Glomerular visceral epithelial cell (primary cell): ENCODE data around the gene FOXN1.
"Not testable (repeated sequence)": the region's sequence is repeated elsewhere in the genome, so short reads cannot be mapped to it uniquely, and the experiment has no call there.

Source experiments
- DNase-seq: peaks from one replicate; pipeline ENCODE4 v3.0.0-alpha.2; 2016; ENCODE audit errors: extremely low spot score

Gene FOXN1

DNA sequence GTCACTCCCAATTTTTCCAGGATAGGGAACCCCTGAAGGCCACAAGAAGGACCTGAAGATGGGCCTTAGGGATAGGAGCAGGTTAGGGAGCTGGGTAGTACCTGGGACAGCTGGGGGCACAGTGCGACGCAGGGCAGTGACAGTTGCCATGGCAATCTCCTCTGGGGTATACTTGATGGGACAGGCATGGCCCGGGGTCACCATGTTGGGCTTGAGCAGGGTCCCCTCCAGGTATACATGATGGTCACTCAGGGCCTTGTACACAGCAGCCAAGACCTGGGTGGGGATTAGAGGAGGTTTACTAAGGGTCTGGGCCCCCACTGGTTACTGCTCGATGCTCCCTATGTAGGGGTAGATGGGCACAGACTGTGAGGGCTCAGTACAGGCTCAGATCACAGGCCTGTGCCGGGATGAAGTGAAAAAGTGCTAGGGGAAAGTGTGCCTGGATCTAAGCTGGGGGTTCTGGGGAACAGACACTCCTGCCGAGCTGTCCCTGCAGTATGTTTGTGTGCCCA lies 67.9 kb downstream of the FOXN1 start:
- DNase-seq = no peak

DNA sequence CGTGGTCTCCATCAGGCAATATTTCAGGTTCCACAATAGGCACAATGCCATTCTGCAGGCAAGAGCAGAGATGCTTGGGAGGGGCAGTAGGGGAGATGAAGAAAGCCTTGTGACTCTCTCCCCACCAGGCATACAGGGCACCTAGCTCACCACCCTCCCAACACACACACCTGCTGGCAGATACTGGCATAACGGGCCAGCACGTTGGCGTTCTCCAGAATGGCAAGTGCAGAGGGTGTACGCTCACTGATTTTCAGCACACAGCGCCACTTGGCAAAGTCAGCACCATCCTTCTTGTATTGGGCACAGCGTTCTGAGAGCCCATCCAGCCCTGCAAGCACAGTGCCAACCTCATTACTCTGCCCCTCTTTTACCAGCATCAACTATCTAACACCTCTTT lies 68.4 kb downstream of the FOXN1 start:
- no peak for DNase-seq

DNA sequence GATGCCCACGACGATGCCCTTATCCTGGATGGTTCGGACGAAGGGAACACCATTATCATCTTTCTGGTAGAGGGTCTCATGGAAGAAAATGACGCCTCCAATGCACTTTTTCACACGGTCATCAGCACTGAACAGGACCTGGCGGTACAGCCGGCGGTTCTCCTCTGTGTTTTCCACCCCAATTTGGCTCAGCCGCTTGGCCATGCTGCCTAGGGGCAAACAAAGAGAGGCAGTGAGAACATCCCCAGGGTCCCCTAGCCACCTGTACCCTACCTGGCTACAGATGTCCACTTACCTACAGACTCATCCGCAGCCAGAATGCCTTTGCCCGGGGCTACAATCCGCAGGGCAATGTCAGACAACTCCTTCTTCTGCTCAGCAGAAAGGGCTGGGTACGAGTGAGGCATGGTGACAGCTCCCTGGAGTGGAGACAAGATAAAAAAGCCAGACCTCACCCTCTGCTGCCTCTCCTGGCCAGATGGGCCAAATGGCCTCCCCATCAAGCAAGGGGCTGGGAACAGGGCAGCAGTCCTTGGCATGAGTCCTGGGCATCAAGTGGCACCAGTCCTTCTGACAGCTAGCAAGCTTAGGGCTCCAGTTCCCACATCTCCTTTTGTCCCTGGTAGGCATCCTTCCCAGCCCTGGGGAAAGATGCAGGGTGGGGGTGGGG lies 69.1 kb downstream of the FOXN1 start:
- no peak for DNase-seq

DNA sequence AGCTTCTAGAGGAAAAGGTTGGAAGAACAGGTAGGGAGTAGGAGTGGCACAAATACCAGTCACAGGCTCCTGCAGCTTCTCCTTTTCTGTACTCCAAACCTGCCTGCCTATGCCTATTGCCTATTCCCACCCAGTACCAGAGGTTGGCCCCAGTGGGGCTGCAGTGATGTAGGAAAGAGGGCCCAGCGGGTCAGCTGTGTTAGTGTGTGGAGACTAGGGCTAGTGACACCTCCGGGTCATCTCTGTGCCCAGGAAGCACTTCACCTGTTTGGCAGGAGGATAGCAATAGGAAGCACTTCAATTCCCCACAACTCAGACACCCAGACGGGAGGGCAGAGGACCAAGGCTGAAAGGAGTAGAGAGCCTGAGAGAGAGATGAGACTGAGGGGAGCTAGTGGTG lies 69.9 kb downstream of the FOXN1 start:
- not testable (repeated sequence) for DNase-seq

DNA sequence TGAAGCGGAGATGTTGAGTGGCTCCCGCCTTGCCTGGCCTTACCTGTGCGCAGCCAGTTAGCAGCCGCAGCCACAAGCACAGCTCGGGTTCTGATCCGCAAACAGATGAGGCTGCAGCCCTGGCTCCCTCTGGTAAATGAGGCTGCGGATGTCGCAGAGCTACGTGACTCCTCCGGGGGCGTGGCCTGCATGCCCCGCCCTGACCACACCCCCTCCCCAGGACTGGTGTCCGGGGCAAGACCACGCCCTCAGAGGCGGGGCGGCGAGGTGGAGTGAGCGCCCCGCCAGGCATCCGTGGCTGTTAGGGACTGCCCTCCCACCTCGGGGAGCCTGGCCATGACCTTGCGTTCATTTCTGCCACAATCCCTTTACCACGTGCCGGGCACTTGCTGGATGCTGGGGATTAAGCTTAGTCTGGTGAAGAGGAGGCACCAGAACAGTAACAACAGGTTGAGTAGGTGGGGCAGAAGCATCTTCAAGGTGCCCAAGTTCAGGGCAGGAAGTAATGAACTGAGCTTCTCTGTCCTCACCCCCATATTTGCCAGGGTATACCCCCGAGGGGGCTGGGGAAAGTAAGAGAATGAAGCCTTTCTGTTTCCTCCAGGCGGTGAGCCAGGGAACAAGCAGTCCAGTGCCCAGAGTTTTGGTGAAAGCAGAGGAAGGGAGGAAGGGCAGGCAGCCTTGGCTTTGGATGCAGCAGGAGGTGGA lies 70.8 kb downstream of the FOXN1 start, which contains the start of gene ALDOC:
Gene ALDOC (minus strand): TSS at position 138 of the 708 bp plus-strand sequence. CDS start 1,363 bp downstream, outside the sequence.
- DNase-seq = peak; percentile 43

DNA sequence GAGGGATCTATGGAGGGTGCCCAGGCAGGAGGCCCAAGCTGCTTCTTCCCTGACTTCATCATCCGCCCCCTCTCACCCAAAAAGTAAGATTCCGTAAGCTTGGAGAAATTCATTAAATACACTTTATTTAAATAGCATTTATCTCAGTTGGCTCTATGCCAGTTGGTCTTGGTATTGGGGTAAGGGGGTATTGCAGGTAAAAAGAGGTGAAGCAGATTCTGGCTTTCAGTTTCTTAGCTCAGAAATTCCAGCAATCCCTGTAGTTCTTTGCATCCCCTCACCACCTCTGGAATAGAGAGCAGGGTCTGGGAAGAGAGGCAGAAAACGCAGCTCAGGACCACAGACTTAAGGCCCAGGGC lies 71.3 kb downstream of the FOXN1 start:
- no peak for DNase-seq

DNA sequence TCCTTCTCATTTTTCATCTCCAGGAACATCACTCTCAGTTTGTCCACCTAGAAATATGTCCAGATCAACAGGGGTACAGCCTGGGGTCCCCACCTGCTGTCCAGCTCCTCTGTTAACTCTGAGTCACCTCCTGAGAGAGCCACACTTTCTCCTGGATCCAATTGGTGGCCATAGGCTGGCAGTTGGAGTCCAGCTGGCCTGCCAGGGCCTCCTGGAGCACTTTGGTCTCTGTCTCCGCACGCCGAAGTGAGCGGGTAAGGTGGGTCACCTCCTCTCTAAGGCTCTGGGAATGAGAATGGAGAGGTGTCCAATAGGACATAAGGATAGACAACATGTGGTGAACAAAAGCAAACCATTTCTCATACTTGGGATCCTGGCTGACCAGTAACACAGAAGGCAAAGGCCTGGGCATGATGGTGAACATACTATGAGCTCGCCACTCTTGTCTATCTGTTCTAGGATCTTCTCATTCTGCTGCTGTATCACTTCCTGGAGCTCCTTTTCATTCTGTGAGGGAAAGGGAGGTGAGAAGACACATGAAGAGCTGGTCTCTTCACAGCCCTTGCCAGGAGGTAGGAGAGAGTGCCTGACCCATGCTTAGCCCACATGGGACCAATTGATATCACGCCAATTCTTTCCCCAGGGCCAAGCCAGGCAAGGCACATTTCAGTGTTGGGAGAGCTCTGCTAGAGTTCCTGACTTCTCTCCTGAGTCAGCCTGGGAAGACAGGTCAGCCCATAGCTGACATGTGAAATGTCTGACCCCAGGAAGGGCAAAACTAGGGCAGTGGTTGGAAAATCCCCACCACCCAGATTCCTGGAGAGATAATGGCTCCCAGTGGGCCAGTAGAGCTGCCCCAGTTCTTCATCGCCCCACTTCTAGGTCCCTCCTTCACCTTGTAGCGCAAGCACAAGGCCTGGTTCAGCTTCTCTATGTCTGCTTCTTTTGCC lies 72.4 kb downstream of the FOXN1 start:
- no peak for DNase-seq

DNA sequence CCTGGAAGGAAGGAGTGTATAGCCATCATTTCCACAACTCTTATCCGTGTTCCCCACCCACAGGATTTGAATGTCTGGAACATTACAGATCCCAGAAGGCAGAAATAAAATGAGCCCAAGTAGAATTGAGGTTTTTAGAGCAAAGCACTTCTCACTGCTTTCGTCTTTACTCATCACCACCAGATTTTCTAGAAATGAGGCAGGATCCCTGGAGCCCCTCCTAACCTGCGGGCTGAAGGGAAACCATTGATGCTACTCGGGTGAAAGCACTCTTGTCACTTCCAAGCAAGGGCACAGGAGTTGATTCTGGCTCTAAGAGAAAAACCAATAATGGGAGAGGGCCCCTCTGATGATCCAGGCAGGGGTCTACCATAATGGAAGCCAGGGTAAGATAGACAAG lies 73.4 kb downstream of the FOXN1 start:
- DNase-seq = no peak

DNA sequence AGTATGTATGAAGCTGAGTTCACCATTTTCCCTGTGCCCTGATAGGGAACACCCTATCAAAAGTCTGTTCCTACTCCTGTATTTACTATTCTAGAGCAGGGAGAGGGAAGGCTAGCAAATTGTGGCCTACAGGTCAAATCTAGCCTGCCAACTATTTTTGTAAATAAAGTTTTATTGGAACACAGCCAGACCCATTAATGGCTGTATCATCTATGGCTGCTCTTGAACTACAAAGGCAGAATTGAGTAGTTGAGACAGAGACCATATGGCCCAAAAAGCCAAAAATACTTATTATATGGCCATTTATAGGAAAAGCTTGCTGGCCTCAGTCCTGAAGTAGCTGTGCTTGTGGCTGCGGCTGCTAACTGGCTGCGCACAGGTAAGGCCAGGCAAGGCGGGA lies 74.8 kb downstream of the FOXN1 start:
- DNase-seq = no peak

DNA sequence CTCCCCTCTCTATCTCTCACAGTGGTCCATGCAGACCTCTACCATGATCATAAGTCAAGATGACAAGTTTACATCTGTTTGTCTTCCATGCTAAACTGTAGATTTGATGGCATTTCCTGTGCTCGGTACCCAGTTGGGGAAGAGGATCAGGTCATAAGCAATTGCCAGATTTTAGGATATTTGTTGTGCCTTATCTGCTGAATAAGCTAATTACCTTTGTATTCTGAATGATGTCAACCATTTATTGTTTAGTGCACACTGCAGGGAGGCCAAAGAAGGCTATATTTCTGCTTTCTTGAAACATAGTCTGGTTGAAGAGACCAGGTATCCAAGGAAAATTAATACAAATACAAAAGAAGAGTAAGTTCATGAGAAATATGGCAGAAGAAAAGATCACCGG lies 76.4 kb downstream of the FOXN1 start:
- DNase-seq = no peak

DNA sequence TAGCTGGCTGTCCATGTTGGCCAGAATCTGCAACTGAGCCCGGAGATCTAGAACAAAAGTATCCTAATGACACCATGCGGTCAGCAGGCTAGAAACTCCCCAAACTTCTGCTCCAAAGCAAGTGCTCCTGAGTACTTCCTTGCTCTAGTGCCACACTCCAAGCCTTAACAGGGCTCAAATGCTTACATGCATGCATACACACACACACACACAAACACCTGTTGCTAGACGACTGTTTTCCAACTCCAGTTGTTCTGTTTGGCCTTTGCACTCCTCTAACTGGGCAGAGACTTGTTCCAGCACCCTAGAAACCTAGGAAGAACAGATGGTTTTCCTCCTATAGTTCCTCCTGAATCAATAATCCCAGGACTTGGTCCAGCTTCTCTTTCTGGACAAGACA lies 78.3 kb downstream of the FOXN1 start:
- DNase-seq = no peak

DNA sequence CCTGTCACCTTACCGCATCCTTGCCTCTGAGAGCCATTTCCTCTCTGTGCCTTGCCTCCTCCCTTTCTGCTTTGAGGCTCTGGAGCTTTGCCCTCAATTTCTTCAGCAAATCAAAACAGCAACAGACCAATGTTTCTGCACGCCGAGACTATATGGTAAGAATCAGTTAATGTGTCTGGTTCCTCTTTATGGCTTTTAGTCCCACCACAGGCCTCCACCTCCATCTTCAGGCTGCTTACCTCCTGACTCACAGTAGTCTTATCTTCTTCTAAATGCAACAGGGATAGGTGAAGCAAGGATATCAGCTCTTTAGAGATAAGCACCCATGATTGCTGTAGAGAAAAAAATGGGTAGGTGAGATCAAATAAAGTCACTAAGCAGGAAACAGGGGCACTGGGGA lies 79.7 kb downstream of the FOXN1 start:
- no peak for DNase-seq
